H54 (cell line): ENCODE data around the gene NDUFA6.
A peak's percentile ranks its signal among the peaks of the same experiment; 100 is the strongest.

ENCODE experiments used
- DNase-seq: peaks from one replicate; pipeline ENCODE4 v3.0.0; 2011; ENCODE audit warnings: low spot score, mixed read lengths; ENCODE audit not compliant: insufficient read length
- FAIRE-seq: peaks from 3 replicates; lab custom pipeline; 2011; peaks lifted over from hg19 to GRCh38; lab: Jason Lieb, UNC
- POLR2A ChIP-seq: IDR thresholded peaks from 2 replicates; pipeline ENCODE4 v1.6.1; 2011; ENCODE audit warnings: low read depth, mild to moderate bottlenecking, low read length

NDUFA6 gene

GRCh38 chr22:42070517-42071422 is 19.8 kb downstream of the NDUFA6 start, which contains the start of gene NAGA:
NAGA (minus strand) TSS chr22:42070812; CDS start chr22:42070297, 515 bp downstream.
- DNase-seq (peak; percentile 90), FAIRE-seq (peak; percentile 74)
- TF ChIP-seq POLR2A, result peak; percentile 59

- no peak for TF ChIP-seq POLR2A
- no peak for DNase-seq
- FAIRE-seq, result no peak
These were observed 20.6 kb downstream of the NDUFA6 start for GRCh38 chr22:42069801-42070516.

GRCh38 chr22:42068291-42068690 is 22.3 kb downstream of the NDUFA6 start:
- no peak for FAIRE-seq

GRCh38 chr22:42067671-42068251 is 22.8 kb downstream of the NDUFA6 start:
- TF ChIP-seq POLR2A, result no peak
- FAIRE-seq (no peak), DNase-seq (no peak)

More at GRCh38 chr22:42068291-42068690, 22.3 kb downstream of the NDUFA6 start:
- no peak for DNase-seq
- TF ChIP-seq POLR2A, result no peak

GRCh38 chr22:42066937-42067336 is 23.6 kb downstream of the NDUFA6 start:
- DNase-seq (no peak), FAIRE-seq (no peak)
- no peak for TF ChIP-seq POLR2A

GRCh38 chr22:42066126-42066761 is 24.3 kb downstream of the NDUFA6 start:
- TF ChIP-seq POLR2A, result no peak
- DNase-seq (no peak), FAIRE-seq (no peak)

GRCh38 chr22:42065438-42066125 is 25.0 kb downstream of the NDUFA6 start:
- no peak for TF ChIP-seq POLR2A
- FAIRE-seq (no peak), DNase-seq (no peak)

GRCh38 chr22:42064629-42065028 is 25.9 kb downstream of the NDUFA6 start:
- DNase-seq (no peak), FAIRE-seq (no peak)
- TF ChIP-seq POLR2A, result no peak

- no peak for FAIRE-seq
- TF ChIP-seq POLR2A, result no peak
These were observed 27.9 kb downstream of the NDUFA6 start for GRCh38 chr22:42062506-42063170.

GRCh38 chr22:42061041-42061440 is 29.5 kb downstream of the NDUFA6 start:
- no peak for FAIRE-seq
- no peak for DNase-seq
- TF ChIP-seq POLR2A, result no peak

More at GRCh38 chr22:42062506-42063170, 27.9 kb downstream of the NDUFA6 start:
- DNase-seq, result no peak

- DNase-seq, result no peak
- TF ChIP-seq POLR2A, result no peak
- FAIRE-seq, result no peak
These were observed 30.1 kb downstream of the NDUFA6 start for GRCh38 chr22:42060489-42060888.

- DNase-seq (no peak), FAIRE-seq (no peak)
- no peak for TF ChIP-seq POLR2A
These were observed 33.6 kb downstream of the NDUFA6 start for GRCh38 chr22:42056757-42057511.

- FAIRE-seq (no peak), DNase-seq (no peak)
- no peak for TF ChIP-seq POLR2A
These were observed 37.8 kb downstream of the NDUFA6 start for GRCh38 chr22:42052765-42053164.
